NOMO-1 (cell line): ENCODE results near the gene RAD54L.
"Not testable (repeated sequence)": the region's sequence is repeated elsewhere in the genome, so short reads cannot be mapped to it uniquely, and the experiment has no call there.

ENCODE experiments used
- DNase-seq, 2 experiments: peaks; one replicate each; lab custom pipeline; 2025; ENCODE audit not compliant: unreplicated experiment in 2 of 2; lab: John Stamatoyannopoulos, UW

Gene RAD54L

DNA sequence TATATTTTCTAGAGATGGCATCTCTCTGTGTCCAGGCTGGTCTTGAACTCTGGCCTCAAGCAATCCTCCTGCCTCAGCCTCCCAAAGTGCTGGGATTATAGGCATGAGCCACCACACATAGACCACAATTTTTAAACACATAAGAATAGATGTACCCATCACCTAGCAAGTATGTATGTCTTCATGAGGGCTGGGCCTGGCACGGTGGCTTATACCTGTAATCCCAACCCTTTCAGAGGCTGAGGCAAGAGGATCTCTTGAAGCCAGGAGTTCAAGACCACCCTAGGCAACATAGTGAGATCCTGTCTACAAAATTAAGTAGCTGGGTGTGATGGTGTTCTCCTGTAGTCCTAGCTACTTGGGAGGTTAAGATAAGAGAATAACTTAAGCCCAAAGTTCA, 69.8 kb downstream of the RAD54L start:
- DNase-seq, result no peak

DNA sequence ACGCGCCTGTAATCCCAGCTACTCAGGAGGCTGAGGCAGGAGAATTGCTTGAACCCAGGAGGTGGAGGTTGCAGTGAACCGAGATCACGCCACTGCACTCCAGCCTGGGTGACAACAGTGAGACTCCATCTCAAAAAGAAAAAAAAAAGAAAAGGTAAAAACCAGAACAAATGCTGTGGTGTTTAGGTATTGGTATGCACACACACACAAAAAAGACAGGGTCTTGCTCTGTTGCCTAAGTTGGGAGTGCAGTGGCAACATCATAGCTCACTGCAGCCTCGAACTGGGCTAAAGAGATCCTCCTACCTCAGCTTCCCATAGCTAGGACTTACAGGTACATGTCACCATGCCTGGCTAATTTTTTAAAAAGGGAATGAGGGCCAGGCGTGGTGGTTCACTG, 71.7 kb downstream of the RAD54L start:
- not testable (repeated sequence) for DNase-seq

DNA sequence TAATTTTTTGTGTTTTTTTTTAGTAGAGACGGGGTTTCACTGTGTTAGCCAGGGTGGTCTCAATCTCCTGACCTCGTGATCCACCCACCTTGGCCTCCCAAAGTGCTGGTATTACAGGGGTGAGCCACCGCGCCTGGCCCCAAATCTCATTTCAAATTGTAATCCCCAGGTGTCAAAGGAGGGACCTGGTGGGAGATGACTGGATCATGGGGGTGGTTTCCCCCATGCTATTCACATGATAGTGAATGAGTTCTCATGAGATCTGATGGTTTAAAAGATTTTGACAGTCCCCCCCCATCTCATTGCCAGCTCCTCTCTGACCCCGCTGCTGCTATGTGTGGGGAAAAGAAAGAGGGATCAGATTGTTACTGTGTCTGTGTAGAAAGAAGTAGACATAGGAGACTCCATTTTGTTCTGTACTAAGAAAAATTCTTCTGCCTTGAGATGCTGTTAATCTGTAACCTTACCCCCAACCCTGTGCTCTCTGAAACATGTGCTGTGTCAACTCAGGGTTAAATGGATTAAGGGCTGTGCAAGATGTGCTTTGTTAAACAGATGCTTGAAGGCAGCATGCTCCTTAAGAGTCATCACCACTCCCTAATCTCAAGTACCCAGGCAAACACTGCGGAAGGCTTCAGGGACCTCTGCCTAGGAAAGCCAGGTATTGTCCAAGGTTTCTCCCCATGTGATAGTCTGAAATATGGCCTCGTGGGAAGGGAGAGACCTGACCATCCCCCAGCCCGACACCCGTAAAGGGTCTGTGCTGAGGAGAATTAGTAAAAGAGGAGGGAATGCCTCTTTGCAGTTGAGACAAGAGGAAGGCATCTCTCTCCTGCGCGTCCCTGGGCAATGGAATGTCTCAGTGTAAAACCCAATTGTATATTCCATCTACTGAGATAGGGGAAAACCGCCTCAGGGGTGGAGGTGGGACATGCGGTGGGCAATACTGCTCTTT, 72.7 kb downstream of the RAD54L start:
- DNase-seq, result not testable (repeated sequence)

DNA sequence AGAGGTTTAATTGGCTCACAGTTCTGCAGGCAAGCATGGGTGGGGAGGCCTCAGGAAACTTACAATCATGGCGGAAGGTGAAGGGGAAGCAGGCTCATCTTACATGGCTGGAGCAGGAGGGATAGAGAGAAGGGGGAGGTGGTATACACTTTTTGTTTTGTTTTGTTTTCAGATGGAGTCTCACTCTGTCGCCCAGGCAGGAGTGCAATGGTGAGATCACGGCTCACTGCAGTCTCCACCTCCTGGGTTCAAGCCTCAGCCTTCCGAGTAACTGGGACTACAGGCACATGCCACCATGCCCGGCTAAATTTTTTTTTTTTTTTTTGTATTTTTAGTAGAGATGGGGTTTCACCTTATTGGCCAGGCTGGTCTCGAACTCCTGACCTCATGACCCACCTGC, 74.6 kb downstream of the RAD54L start:
- not testable (repeated sequence) for DNase-seq

DNA sequence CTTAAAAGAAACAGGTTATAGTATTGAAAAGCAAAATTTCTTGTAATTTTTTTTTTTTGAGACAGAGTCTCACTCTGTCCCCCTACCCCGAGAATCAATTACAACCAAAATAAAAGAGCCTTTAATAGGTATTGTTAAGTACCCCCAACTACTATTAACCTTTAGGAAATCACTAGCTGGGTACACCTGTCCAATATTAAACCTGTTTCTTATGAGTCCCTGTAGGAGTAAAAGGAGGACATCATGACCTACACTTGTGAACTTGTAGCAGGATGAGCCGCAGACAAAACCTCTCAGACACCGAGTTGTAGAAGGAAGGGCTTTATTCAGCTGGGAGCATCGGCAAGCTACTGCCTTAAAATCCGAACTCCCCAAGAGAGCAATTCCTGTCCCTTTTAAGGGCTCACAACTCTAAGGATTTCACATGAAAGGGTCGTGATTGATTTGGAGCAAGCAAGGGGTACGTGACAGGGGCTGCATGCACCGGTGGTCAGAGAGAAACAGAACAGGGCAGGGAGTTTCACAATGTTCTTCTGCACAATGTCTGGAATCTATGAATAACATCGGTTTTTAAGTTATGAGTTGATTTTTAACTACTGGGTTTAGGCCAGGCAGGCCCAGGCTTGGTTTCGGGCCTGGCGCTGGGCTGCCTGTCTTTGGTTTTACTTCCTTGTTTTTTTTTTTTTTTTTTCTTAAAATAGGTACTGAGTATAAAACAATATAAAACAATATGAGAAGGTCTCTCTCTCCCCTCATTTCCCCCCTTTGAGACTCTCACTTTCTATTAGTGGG, 77.9 kb downstream of the RAD54L start:
- peak in 1 of 2 experiments; percentile 32 for DNase-seq
